CD4-positive, alpha-beta T cell treated with Interleukin-10 for 1 hour (primary cell): Measurements from ENCODE around the gene ICE2.

Source experiments
- DNase-seq: peaks from one replicate; pipeline ENCODE4 v3.0.0-alpha.2; 2020

ICE2 gene

GRCh38 chr15:60386615-60387014, 92.3 kb downstream of the ICE2 start:
- DNase-seq = no peak

DNA sequence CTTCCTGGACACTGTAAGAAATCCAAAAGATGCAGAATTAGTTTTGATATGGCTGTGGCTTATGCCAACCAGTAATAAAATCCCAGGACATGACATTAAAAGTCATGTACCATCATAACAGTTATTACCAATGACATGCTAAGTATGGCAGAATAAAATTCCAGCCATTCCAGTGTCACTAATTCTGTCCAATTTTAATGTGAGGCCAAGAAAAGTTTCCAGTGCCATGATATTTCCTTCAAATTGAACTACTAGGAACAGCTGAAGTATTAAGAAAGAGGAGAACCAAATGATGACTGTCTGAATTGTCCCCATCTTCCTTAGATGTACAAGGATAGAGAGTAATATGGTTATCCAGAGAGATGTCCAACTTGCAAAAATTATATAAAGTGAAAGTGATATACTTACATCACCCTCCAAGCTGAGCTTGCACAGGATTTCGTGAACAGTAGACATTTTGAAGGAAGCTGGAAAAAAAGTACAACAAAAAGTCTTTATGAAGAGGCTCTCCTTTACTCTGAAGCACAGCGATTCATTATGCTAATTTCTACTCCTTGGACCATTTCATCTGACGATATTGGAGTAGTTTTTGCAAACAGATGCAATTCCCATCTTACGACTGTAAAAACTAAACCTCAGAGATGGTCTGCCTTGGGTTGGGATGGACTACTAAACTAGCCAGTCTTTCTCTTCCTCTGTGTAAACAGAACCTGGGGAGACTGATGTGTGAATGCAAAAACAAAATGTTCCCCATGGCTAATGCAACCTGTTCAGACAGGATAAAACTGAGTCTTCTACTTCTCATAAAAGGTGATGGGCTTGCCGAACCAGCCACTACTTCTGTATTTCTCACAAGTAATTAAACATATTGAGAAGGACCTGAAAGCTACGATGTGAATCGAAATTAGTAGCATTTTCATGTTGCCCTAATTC, 93.1 kb downstream of the ICE2 start:
- DNase-seq = no peak

GRCh38 chr15:60384526-60385126, 94.3 kb downstream of the ICE2 start:
- DNase-seq = no peak

GRCh38 chr15:60384053-60384452, 94.9 kb downstream of the ICE2 start:
- DNase-seq = no peak

DNA sequence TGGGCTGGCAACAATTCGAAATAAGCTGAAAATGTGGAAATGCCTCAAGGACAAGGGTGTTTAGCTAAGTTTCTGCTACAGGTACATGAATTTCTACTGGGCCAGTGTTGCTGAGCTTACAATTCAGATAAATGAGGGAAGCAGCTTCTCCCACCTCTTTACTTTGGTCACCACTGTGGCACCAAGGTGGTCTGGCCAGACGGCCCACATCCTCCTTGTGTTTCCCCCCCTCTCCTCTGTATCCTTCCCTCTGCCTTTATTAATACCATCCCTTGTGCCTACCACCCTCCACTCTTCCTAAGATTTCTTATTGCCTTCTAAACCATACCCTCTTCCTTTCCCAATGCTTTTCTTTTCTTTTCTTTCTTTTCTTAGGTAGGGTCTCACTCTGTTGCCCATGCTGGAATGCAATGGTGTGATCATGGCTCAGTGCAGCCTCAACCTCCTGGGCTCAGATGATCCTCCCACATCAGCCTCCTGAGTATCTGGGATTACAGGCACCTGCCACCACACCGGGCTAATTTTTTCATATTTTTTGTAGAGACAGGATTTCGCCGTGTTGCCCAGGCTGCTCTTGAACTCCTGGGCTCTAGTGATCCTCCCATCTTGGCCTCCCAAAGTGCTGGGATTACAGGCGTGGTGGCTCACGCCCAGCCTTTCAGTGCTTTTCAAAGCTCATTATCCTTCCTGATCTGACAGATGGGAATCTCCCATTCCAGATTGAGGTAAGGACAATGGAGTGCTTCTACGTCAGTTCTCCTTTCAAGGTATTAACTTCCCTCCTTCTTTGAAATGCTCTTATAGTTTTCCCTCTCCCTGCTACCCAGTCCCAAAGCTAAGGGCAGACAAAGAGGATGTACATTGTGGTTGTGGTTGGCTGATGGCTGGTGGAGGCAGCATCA, 95.9 kb downstream of the ICE2 start:
- DNase-seq = no peak

- no peak for DNase-seq
Measured at GRCh38 chr15:60381148-60381788, 97.7 kb downstream of the ICE2 start.

DNA sequence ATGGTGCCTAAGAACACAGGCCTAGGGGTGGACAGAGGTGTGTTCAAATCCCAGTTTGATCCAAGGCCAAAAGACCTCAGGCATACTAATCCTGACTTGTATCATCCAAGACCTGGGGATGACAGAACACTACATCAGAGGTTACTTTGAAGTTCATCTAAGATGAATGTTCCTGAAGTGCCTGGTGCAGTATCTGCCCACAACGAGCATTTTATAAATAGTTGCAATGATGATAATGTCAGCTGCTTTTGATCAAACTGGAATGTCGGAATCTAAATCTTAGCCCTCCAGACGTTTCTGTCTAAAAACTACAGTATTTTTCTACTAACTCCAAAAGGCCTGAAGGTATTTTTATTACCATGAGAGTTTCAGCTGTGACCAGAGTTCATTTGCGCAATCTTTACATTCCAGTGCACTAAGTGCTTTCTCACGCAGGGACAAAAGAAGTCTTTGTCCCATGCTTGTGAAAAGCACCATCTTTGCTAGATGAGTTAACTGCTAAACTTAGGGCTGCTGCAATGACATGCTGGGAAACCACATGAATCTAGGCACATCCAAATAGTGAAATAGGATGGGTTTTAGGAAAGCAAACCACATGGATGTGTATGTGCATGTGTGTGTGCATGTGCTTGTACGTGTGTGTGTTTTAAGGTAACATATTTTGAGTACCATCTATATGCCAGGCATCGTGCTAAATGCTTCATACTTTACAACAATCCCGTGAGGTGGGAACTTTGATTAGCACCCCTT, 99.2 kb downstream of the ICE2 start:
- no peak for DNase-seq

DNA sequence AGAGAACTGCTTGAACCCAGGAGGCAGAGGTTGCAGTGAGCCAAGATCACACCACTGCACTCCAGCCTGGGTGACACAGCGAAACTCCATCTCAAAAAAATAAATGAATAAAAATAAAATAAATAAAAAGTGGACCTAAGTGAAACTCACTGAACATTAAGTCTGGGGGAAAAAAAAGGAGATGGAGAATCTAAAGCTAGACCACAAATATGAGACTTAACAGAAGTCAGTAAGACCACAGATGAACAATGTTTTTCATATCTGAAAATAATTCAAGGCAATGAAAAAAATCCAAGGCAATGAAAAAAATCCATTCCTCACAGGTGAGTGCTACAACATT, 99.8 kb downstream of the ICE2 start:
- no peak for DNase-seq

DNA sequence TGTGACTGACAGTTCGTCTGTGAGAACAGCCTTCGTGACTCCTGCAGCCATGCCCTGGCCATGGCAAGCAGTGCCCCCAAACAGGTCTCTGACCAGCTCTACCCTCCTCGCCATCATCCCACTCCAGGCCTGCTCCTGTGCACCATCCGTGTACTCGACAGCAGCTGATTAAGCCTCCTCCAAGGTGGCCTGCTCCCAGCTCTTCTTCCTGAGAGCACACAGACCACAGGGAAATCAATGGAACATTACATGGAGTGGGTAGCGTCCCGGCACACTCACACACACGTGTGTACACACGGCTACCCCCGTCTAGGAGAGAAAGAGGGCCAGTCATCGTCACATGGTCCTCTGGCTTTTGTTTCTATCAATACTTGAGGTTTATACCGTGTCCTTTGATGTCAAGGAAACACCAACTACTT, 102.3 kb downstream of the ICE2 start:
- DNase-seq = no peak

GRCh38 chr15:60375306-60375705, 103.6 kb downstream of the ICE2 start:
- no peak for DNase-seq

GRCh38 chr15:60374628-60375081, 104.3 kb downstream of the ICE2 start:
- no peak for DNase-seq

DNA sequence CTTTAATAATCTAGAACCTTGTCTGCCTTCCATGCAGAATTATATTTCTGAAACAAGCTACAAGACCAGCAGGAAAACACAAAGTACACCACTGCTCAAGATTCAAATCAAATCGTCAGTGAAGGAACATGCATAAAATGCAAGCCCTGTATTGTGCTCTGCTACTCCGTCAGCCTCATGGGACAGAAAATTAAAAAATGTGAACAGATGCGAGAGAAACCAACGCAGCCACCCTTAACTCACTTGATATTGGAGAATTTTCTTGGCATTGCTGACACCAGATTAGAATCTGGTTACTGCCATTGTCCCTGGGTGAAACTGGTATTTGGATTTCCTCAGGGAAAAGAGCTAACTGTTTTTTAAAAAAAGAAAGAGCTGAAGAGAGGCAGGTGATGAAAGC, 104.7 kb downstream of the ICE2 start:
- no peak for DNase-seq

- DNase-seq = no peak
Measured at GRCh38 chr15:60373745-60374144, 105.2 kb downstream of the ICE2 start.

- DNase-seq = no peak
Measured at GRCh38 chr15:60373327-60373726, 105.6 kb downstream of the ICE2 start.

- no peak for DNase-seq
Measured at GRCh38 chr15:60372756-60373155, 106.2 kb downstream of the ICE2 start.

DNA sequence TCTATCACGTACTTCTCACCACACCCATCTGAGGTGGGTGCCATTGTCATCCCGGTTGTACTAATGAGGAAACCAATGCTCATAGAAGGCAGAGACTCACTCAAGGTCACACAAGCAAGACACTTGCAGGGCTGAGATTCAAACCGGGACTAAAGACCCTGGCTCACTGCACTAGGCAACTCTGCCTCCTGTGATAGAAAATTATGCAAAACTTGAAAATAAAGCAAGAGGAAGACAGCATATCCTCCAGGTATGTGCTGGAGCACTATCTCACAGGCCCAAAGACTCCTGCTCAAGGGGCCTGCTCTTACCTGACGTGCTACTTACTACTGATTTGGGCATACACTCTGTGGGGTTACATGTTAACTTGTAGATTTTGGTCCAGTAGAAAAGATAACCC, 106.7 kb downstream of the ICE2 start:
- DNase-seq = no peak

- no peak for DNase-seq
Measured at GRCh38 chr15:60371175-60372051, 107.5 kb downstream of the ICE2 start.

- DNase-seq = no peak
Measured at GRCh38 chr15:60370869-60371136, 108.1 kb downstream of the ICE2 start.

DNA sequence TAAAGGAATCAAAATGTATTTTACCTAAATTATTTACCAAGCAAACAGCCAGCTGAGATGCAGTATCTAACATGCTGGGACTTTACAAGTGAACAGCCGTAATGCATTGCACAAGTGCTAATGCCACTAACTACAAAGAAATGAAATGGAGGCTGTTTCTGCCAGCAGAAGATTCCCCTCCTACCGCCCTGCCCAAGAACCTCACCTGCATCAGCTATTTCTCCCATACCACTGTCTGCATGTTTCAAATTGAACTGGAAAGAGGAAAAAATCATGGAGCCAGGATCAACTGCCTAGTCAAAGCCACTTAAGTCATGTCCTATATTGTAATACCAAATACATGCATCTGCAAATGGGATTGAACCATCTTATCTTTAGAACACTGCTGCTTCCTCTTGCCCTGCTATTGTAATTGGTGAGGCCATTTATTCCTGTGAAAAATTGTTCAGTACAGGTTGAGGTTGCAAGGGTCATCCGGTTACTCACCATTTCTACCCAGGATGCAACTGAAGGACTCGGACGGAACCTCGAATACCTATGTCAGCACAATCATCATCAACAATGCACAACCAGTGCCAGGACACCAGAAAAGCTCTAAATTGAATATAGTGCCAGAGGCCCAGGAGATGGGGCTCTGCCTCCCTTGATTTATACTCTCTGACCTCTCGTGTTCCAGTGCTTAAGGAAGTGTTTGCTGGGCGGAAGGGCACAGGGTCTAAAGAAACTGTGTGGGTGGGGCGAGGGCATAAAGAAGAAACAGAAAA, 108.7 kb downstream of the ICE2 start:
- DNase-seq = no peak

GRCh38 chr15:60369696-60370095, 109.2 kb downstream of the ICE2 start:
- DNase-seq = no peak
